Superior temporal gyrus (tissue), 1 donor: ENCODE results near the gene ABR.

Experiments
- DNase-seq: peaks from one replicate; pipeline ENCODE4 v3.0.0-alpha.2; 2016; ENCODE audit errors: extremely low spot score

Gene ABR

DNA sequence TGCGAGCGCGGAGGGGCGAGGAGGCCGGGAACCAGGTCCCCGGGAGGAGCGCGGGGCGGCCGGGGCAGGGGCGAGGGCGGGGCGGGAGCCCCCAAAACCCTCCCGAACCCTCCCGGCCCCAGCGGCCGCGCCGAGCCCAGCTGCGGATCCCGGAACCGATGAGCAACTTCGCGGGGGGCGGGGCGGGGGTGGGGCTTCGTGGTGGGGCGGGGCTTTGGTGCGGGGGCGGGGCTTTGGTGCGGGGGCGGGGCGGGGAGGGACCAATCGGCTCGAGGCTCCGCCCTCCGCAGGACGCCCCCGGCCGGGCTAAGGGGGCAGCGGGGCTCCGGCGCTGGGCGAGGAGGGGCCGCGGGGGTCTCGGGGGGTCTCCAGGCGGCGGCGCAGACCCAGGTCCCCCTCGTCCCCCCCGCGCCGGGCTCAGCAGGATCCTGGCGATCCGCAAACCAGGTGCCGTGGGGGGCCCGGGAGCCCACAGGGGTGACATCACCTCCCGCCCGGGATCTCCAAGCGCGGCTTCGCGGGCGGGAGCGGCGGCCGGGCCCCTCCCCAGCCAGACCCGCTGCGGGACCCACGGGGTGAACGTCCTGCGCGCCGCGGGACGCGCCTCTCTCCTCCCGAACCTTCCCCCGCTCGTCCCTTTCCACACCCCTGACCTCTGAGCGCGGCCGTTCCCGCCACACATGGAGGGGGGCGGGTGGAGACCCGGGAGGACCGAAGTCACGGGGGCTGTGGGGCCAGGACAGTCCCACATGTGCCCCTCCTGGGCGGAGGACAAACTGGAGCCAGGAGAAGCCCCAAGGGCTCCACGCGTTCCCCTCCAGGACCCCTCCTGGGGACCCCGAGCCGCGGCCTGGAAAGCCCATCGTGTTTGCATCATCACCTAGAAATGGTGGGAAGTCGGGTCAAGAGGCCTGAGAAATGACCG, at the start of gene ABR:
ABR (minus strand) TSS at position 164 of the 925 bp plus-strand sequence. CDS start 254 bp downstream, outside the sequence.
- no peak for DNase-seq

DNA sequence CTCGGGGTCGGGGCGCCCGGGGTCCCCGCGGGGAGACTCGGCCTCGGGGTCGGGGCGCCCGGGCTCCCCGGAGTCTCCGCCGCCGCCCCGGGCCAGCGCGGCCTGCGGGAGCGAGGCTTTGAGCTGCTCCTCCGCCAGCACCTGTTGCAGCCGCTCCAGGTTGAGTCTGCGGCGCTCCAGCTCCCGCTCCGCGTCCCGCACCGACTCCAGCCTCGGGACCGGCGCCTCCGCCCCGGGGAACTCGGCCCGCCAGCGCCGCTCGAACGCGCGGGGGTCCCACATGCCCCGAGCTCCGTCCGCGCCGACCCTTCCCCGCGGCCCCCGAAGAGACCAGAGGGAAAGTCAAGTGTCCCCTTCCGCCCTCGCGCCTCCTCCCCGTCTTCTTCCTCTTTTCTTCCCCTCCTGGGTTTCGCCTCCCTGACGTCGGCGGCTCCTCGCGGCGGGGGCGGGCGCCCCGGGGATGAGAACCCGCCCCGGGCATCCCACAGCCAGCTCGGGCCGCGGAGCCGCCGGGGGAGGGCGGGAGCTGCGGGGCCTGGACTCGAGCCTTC, 49.6 kb upstream of the ABR start:
- DNase-seq, result no peak

DNA sequence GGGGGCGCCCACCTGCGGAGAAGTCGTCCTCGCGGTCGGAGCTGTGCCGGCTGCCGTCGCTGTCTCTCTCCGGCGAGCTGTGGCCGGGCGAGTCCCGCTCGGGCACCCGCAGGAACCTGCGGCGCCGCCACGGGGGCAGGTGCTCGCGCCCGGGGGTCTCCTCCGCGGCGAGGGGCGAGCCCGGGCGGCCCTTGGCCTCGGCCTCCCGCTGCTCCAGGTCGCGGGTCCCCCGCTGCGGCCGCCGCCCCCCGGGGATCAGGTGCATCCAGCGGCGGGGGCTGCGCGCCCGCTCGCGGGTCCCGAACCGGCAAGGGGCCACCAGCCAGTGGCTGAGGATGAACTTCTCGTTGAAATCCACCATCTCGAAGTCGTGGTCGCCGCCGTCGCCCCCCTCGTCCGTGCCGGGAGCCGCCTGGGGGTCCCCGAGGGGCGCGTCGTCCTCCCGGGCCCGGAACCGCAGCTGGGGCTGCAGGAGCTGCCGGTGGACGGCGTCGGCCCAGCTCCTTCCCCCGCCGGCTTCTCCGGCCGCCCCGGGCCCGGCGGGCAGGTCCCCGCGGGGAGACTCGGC, 49.1 kb upstream of the ABR start:
- DNase-seq, result no peak

DNA sequence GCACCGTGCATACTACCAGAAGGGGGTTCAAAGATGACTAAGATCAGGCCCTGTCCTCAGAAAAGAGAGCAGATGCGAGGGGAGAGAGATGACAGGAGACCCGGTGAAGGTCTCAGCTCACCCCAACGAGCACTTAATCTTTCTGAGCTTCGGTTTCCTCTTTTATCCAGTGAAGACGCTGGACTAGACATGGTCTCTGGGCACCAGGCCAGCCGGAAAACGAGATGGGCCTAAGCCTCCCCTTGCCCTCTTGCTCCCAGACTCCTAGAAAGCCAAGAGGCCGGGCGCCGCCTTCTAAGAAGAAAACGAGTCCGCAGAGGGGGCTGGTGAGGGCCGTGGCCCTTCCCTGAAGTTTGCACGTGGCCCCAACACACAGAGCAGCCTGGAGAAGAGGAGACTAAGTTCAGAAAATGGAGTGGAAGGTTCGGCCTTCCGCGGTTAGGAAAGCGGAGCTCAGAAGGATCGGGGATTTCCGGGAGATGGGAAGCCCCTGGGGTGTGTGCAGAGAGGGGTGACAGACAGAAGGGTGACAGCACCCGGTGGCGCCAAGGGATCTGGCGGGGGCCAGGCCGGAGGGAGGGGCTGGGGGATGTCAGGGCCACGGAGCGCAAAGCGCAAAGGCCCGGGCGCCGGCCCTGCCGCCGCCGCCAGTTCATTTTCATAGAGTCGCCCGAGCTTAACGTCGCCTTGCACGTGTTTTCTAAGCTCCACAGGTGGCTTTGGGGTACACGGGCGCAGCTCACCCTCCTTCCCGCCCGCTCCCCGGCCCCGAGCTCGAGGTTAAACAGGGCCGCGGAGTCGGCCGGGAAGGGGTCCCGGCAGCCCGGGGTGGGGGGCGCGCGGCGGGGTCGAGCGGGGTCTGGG, 48.4 kb upstream of the ABR start:
- DNase-seq, result no peak

DNA sequence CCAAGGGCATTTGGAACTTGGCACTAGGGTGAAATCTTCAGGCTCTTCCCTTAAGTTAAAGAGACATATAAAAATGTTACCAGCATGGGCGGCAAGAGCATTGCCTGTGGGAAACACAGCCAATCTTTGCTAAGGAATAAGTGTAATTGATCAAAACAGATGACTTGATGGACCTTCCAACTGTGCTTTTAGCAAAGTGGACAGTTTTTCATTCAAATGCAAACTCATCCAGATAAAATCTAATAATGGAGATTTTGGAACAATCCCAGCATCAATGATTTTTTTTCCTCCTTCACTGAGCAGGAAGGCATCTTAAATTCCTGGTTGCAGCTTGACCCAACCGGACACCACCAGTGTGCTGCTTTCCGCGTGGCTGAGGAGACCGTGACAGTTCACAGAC, 47.6 kb upstream of the ABR start:
- DNase-seq, result no peak

DNA sequence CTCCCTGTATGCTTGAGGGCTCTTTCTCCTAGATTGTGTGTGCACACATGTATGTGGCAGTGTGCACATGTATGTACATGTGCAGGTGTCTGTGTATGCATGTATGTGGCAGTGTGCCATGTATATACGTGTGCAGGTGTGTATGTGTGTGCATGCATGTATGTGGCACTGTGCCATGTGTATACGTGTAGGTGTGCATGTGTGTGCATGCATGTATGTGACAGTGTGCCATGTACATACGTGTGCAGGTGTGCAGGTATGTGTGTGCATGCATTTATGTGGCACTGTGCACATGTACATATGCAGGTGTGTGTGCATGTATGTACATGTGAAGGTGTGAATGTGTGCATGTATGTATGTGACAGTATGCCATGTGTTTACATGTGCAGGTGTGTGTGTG, 46.5 kb upstream of the ABR start:
- DNase-seq, result no peak

DNA sequence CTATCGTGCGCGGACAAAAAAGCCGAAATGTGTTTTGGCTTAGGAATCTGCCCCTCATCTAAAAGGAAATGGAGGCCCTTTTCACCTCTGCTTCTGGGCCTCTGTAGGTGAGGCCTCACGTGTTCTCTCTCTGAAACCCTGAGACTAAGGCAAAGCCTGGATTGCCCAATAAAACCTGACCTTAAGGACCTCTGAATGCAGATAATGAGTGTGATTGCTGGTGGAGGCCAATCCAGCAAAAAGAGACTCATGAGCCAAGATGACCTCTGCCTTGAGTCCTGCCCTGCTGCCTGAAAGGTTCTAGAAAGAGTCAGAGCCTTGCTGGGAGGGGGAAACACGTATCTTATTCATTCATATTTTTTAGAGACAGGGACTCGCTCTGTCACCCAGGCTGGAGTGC, 44.5 kb upstream of the ABR start:
- DNase-seq, result no peak

DNA sequence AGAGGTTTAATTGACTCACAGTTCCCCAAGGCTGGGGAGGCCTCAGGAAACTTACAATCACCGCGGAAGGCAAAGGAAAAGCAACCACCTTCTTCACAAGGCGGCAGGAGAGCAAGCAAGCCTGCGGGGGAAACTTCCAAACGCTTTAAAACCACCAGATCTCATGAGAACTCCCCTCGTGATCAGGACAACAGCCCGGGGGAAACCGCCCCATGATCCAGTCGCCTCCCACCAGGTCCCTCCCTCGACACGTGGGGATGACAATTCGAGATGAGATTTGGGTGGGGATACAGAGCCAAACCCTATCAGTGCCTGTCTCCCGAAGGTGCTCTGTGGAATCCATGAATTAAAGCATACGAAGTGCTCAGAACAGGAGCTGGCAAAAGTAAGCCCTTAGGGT, 43.9 kb upstream of the ABR start:
- DNase-seq, result no peak

DNA sequence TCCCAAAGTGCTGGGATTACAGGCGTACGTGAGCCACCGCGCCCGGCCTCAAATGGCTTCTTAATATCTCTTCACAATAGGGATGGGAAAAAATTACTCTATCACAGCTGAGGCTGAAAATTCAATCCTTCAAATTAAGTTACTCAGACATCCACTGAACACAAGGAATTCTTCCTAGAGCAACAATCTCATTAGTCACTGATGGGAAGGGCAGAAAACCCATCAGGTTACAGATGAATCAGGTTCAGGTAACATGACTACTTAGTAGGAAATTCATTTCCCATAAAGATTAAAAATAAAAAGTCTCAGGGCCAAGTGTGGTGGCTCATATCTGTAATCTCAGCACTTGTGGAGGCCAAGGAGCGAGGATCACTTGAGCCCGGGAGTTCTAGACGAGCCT, 42.5 kb upstream of the ABR start:
- no peak for DNase-seq

DNA sequence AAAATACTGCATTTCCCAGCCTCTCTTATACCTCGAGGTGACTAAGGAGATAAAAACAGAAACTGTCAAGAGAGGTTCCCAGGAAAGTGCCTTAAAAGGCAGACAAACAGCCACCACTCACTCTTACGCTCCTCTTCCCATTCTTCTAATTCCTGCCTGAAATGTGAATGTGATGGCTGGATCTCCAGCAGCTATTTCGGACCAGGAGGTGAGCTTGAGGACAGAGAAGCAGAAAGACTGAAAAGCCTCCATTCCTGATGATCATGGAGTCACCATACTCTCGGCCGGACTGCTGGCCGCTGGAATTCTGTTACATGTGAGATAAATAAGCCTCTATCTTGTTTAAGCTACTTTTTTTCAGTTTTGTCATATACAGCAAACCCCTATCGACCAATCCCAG, 41.4 kb upstream of the ABR start:
- DNase-seq, result no peak

DNA sequence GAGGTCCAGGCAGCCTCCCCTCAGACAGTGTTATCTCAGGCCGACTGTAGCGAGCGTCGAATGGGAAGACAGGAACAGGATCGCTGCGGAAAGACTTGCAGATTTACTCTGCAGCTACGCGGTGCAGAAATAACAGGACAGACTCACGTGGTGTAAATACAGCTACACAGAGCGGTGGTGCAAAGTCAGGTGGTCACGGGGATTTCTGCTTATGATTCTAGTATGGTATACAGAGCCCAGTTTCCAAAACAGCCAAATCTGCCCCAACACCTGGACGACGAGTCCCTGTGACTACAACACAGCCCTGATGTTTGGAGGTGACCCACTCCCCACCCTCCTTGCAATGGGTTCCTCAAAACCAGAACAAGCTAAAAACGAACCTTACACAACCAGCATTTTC, 40.6 kb upstream of the ABR start:
- no peak for DNase-seq

DNA sequence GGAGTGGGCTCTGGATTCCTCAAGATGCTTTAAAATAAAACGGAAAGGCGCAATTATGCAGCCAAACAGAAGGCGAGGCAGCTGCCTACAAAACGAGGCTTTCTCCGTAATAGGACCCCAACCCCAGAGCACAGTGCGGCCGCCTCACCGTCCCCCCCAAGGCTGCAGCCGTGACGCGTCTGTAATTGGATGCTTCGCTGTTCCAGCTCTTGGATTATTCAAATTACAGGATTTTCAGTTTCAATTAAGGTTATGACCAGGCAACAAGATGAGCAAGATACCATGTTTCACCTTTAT, 37.3 kb upstream of the ABR start:
- DNase-seq, result no peak

DNA sequence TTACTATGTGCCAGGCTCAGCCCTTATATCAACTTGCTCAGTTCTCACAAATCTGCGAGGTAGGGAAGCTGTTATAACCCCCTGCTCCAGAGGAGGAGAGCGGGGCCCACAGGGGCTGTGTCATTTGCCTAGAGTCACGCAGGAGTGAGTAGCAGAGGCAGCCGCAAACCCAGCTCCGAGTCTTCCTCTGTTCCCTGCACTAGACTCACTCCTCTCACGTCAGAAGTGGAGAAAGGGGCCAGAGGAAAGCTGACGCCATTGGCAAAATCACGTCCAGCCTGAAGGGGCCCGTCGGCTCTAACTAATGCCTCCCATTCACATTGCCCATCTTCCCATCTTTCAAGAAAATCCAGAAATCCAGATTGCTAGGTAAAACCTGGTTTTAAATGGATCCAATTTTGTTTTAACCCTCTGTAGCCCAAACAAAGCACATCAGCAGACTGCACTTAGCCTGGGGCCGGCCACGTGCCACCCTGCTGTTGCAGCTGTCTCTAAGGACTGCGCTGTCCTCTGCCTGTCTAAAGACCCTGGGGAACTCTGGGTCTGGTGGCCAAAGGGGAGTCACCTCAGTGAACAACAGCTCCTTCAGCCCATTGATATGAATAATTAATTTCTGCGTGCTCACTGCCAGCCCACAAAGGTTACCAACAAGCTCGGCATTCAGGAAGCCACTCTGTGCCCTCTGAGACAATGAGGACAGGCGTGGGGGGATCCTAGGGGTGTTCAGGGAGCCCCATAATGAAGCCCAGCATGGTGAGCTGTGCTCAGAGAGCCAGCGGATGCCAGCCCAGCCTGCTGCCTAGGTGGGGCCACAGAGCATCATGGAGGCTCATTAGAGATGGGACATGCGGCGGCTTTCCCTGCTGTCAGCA, 36.7 kb upstream of the ABR start:
- DNase-seq, result no peak

DNA sequence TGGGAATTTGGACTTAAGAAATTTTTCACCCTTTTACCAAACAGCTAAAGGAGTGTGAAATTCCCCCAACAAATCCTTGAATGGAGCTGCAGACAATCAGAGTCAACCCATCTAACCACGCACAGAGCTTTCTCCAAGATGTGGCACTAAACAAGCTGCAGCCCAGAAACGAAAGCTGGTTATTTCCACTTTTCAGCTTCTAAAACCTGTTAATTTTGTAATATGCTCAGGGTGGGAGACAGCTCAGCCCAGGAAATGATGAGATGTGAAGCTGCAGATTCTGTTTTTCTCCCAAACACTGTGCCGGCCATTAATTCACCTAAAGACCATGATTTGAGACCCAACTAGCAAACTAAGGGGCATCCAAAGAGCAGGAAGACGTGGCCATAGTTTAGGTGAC, 33.2 kb upstream of the ABR start:
- no peak for DNase-seq

DNA sequence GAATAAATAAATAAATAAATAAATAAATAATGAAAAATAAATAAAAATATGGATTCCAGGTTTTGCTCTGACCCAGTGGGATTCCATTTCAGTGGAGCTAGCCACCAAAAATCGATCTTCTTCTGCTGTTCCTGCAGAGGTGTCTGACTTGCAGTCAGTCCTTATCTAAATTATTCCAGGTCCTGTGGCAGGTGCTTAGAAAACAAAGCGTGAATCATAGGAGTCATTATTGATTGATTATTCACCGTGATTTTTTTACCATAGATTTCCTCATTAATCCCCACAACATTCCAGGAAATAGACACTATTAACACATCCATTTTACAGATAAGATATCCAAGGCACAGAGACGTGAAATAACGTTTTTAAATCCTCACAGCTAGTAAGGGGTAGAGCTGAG, 31.5 kb upstream of the ABR start:
- no peak for DNase-seq

DNA sequence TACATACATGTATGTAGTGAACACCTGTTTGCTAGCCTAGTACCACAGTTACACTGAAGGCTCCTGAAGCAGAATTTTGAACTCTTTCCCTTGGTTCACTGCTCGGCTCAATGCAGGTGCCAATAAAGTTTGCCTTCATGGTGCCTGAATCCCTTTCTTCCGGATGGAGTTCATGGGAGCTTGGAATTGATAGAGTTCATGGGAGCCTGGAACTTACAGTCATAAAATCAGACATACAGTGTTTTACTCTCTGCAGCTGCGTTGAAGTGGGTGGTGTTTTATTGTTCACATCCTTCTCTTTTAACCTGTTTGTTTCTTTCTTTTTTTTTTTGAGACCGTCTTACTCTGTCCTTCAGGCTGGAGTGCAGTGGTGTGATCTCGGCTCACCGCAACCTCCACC, 29.2 kb upstream of the ABR start:
- no peak for DNase-seq

DNA sequence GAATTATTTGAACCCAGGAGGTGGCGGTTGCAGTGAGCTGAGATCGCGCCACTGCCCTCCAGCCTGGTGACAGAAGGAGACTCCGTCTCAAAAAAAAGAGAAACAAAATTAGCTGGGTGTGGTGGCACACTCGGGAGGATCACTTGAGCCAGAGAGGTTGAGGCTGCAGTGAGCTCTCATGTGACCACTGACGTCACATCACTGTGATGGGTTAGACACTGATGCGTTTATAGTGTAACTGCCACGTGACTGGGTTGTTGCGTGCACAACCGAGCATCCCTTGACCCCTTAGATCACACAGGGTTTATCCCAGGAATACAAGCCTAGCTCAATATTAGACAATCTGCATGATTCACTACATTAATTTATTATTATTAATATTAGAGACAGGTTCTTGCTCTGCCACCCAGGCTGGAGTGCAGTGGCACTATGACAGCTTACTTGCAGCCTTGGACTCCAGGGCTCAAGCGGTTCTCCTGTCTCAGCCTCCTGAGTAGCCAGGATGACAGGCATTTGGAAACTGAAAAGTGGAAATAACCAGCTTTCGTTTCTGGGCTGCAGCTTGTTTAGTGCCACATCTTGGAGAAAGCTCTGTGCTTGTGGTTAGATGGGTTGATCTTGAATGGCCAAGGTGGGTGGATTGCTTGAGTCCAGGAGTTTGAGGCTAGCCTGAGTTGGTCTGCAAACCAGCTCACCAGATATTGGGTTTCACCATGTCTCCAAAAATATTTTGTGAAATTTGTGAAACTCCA, 26.4 kb upstream of the ABR start:
- DNase-seq, result no peak

DNA sequence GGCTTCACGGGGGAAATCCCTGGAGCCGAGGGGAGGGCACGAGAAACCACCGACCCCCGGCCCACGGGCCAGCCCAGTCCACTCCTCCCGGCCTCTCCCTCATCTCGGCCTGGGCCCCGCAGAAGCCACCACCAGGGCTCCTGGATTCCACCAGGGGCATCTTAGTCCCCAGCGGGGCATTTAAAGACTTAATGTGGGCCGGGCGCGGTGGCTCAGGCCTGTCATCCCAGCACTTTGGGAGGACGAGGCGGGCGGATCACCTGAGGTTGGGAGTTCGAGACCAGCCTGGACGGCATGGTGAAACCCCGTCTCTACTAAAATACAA, 24.1 kb upstream of the ABR start:
- no peak for DNase-seq

DNA sequence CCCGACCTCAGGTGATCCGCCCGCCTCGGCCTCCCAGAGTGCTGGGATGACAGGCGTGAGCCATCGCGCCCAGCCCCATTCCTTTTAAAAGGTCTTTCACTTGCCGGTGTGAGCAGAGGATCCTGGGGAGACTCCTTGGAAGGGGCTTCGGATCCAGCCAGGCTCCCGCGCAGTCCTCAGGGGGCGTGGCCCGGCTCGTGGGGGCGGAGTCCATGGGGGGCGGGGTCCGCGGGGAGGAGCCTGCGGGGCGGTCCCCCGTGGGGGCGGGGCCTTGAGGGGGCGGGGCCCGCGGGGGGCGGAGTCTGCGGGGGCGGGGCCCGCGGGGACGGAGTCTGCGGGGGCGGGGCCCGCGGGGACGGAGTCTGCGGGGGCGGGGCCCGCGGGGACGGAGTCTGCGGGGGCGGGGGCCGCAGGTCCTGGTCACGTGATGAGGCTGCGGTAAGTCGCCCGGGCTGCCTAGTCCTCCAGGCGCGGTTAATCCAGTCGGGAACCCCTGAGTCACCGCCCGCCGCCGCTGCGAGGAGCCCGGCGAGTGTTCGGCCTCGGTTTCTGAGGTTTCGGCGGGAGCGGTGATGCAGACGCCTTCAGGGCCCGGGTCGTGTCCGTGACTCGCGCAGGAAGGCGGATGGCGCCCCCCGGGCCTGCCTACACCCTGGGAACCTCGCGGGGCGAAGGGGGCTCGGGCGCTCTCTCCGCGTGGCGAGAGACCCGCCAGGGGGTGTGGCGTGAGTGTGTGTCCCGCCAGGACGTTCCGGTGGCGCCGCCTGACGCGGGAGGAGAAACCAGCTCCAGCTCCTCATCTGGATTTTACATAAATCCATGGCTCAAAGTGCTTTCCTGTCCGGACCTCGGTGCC, 23.6 kb upstream of the ABR start:
- no peak for DNase-seq

DNA sequence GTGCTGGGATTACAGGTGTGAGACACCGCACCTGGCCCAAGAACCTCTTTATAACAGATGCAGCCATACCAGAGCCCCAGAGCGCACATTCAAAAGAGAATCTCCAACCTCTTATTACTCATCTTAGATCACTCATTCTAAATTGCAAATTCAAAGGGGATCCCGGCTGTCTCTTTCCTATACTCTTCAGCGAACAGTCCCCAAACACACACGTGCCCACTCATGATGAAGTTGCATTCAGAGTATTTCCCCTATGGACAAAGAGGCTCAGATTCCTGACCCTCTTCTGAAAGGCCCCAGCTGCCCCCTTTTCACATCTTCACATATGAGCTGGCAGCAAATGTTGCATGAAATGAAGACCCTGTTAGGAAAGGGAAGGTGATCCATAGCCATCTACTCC, 22.5 kb upstream of the ABR start:
- DNase-seq, result no peak
